HEK293 (cell line): Measurements from ENCODE around the gene PPP1R1B.

Source experiments
- CTCF ChIP-seq: fragments of 450-650 bp; formaldehyde crosslinking; IDR thresholded peaks from 2 replicates; pipeline ENCODE4 v1.5.1; 2016; ENCODE audit warnings: missing biosample characterization, missing genetic modification characterization
- INSM2 ChIP-seq: fragments of 450-650 bp; formaldehyde crosslinking; IDR thresholded peaks from 2 replicates; pipeline ENCODE4 v1.5.1; 2016; ENCODE audit warnings: missing biosample characterization, missing genetic modification characterization
- ZBTB44 ChIP-seq: fragments of 450-650 bp; IDR thresholded peaks from 2 replicates; pipeline ENCODE4 v1.5.1; 2018; ENCODE audit warnings: missing biosample characterization, mild to moderate bottlenecking, missing genetic modification characterization
- ZNF629 ChIP-seq: fragments of 450-650 bp; formaldehyde crosslinking; IDR thresholded peaks from 2 replicates; pipeline ENCODE4 v1.5.1; 2017; ENCODE audit warnings: missing biosample characterization, missing genetic modification characterization
- ZNF701 ChIP-seq: fragments of 450-650 bp; formaldehyde crosslinking; IDR thresholded peaks from 2 replicates; pipeline ENCODE4 v1.5.1; 2016; ENCODE audit warnings: missing biosample characterization, missing genetic modification characterization
- ZNF707 ChIP-seq: fragments of 450-650 bp; formaldehyde crosslinking; IDR thresholded peaks from 2 replicates; pipeline ENCODE4 v1.5.1; 2016; ENCODE audit warnings: missing biosample characterization, missing genetic modification characterization
- ZNF777 ChIP-seq: fragments of 450-650 bp; formaldehyde crosslinking; IDR thresholded peaks from 2 replicates; pipeline ENCODE4 v1.5.1; 2017; ENCODE audit warnings: missing biosample characterization, missing genetic modification characterization, borderline replicate concordance

DNA sequence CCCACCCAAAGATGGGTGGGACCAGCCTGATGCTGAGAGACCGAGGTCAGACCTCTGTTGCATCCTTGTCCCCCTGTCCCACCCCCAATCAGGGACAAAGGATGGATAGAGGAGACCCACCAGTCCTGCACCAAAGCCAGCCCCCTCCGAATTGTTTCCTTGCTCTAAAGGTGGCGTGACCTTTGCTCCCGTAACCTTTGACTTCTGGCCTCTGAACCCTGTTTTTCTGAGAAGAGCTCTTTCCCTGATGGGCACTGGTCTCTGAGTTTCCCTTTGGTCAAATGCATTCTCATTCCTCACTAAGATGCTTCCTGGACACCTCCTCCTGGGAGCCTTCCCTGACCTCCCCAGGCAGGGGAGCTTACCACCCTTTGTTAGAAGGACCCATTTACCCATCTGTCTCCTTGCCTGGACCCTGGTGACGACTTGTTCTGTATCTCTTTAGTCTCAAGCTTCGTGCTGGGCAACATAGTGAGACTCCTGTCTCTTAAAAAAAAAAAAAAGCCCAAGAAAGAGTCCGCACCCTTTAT lies 13.8 kb upstream of the PPP1R1B start:
- no peak for TF ChIP-seq CTCF (tag by site-specific recombination)
- no peak for TF ChIP-seq ZBTB44 (tag by site-specific recombination)
- TF ChIP-seq ZNF629 (tag by site-specific recombination): no peak
- no peak for TF ChIP-seq ZNF701 (tag by site-specific recombination)
- no peak for TF ChIP-seq INSM2 (tag by site-specific recombination)
- no peak for TF ChIP-seq ZNF707 (tag by site-specific recombination)
- TF ChIP-seq ZNF777 (tag by site-specific recombination): no peak
